HEK293 (cell line): Measurements from ENCODE around the gene FBXO34.

ENCODE experiments used
- CTCF ChIA-PET: fragments of 350-600 bp; formaldehyde crosslinking; extraction: SDS; loops from one replicate; lab custom pipeline; 2021; ENCODE audit warnings: antibody characterized with exemption; lab: Yijun Ruan, JAX
- POLR2A ChIA-PET: fragments of 300-600 bp; formaldehyde crosslinking; extraction: SDS; loops from one replicate; lab custom pipeline; 2020; ENCODE audit warnings: antibody characterized with exemption, inconsistent platforms; lab: Yijun Ruan, JAX
- H3K27ac ChIP-seq: fragments of 200-500 bp; sonication (Bioruptor generic); 2 replicates; pipeline ENCODE4 v1.5.1; 2014; ENCODE audit warnings: low read depth, low read length, control low read depth, inconsistent platforms; ENCODE audit errors: extremely low read depth
- H3K36me3 ChIP-seq, 2 experiments: fragments of 200-500 bp in 1 of 2; sonication (Bioruptor generic) in 1 of 2; 1 replicate in 1 of 2; 2 replicates in 1 of 2; pipeline ENCODE4 v1.5.1; 2014 to 2017; ENCODE audit warnings: inconsistent platforms in 2 of 2, low read length in 2 of 2; ENCODE audit not compliant: control insufficient read depth in 2 of 2, insufficient read depth in 1 of 2
- H3K4me1 ChIP-seq: fragments of 200-500 bp; sonication (Bioruptor generic); 2 replicates; pipeline ENCODE4 v1.5.1; 2014; ENCODE audit warnings: mild to moderate bottlenecking, low read length, inconsistent platforms; ENCODE audit not compliant: control insufficient read depth, insufficient read depth
- H3K4me3 ChIP-seq: 2 replicates; pipeline ENCODE4 v1.5.1; 2011; ENCODE audit warnings: low read depth, mild to moderate bottlenecking, control low read depth, low read length, moderate library complexity
- H3K9me3 ChIP-seq: fragments of 200-500 bp; sonication (Bioruptor generic); 2 replicates; pipeline ENCODE4 v1.5.1; 2014; ENCODE audit warnings: low read depth, low read length, inconsistent platforms; ENCODE audit not compliant: control insufficient read depth, insufficient read depth
- AEBP2 ChIP-seq: fragments of 450-650 bp; formaldehyde crosslinking; IDR thresholded peaks from 2 replicates; pipeline ENCODE4 v1.5.1; 2016; ENCODE audit warnings: missing biosample characterization, missing genetic modification characterization, borderline replicate concordance
- BCL6B ChIP-seq: fragments of 450-650 bp; formaldehyde crosslinking; IDR thresholded peaks from 2 replicates; pipeline ENCODE4 v1.5.1; 2017; ENCODE audit warnings: missing biosample characterization, missing genetic modification characterization
- IKZF3 ChIP-seq: fragments of 450-650 bp; IDR thresholded peaks from 2 replicates; pipeline ENCODE4 v1.5.0; 2018; ENCODE audit warnings: missing biosample characterization, mild to moderate bottlenecking, missing genetic modification characterization, moderate library complexity
- INSM2 ChIP-seq: fragments of 450-650 bp; formaldehyde crosslinking; IDR thresholded peaks from 2 replicates; pipeline ENCODE4 v1.5.1; 2016; ENCODE audit warnings: missing biosample characterization, missing genetic modification characterization
- KLF10 ChIP-seq: fragments of 450-650 bp; IDR thresholded peaks from 2 replicates; pipeline ENCODE4 v1.5.1; 2018; ENCODE audit warnings: missing biosample characterization, mild to moderate bottlenecking, missing genetic modification characterization
- PRDM6 ChIP-seq: fragments of 450-650 bp; formaldehyde crosslinking; IDR thresholded peaks from 2 replicates; pipeline ENCODE4 v1.5.1; 2017; ENCODE audit warnings: missing biosample characterization, missing genetic modification characterization
- SCRT2 ChIP-seq: fragments of 450-650 bp; formaldehyde crosslinking; IDR thresholded peaks from 2 replicates; pipeline ENCODE4 v1.5.1; 2016; ENCODE audit warnings: missing biosample characterization, missing genetic modification characterization
- SP3 ChIP-seq: fragments of 450-650 bp; formaldehyde crosslinking; IDR thresholded peaks from 2 replicates; pipeline ENCODE4 v1.5.1; 2016; ENCODE audit warnings: missing biosample characterization, missing genetic modification characterization
- TCF7L2 ChIP-seq: IDR thresholded peaks from 2 replicates; pipeline ENCODE4 v1.6.1; 2011; ENCODE audit warnings: low read depth, mild to moderate bottlenecking, inconsistent platforms, low read length, moderate library complexity, borderline replicate concordance
- ZBTB17 ChIP-seq: fragments of 450-650 bp; formaldehyde crosslinking; IDR thresholded peaks from 2 replicates; pipeline ENCODE4 v1.5.1; 2016; ENCODE audit warnings: missing biosample characterization, missing genetic modification characterization
- ZBTB44 ChIP-seq: fragments of 450-650 bp; IDR thresholded peaks from 2 replicates; pipeline ENCODE4 v1.5.1; 2018; ENCODE audit warnings: missing biosample characterization, mild to moderate bottlenecking, missing genetic modification characterization
- ZNF112 ChIP-seq: fragments of 450-650 bp; formaldehyde crosslinking; IDR thresholded peaks from 2 replicates; pipeline ENCODE4 v1.5.0; 2017; ENCODE audit warnings: missing biosample characterization, missing genetic modification characterization
- ZNF23 ChIP-seq: fragments of 450-650 bp; formaldehyde crosslinking; IDR thresholded peaks from 2 replicates; pipeline ENCODE4 v1.5.1; 2016; ENCODE audit warnings: missing biosample characterization, missing genetic modification characterization, borderline replicate concordance
- ZNF366 ChIP-seq: fragments of 450-650 bp; formaldehyde crosslinking; conservative IDR thresholded peaks from 2 replicates; pipeline ENCODE4 v1.5.1; 2016; ENCODE audit warnings: missing biosample characterization, missing genetic modification characterization
- ZNF560 ChIP-seq: fragments of 450-650 bp; formaldehyde crosslinking; IDR thresholded peaks from 2 replicates; pipeline ENCODE4 v1.5.1; 2017; ENCODE audit warnings: missing biosample characterization, missing genetic modification characterization, borderline replicate concordance
- ZNF629 ChIP-seq: fragments of 450-650 bp; formaldehyde crosslinking; IDR thresholded peaks from 2 replicates; pipeline ENCODE4 v1.5.1; 2017; ENCODE audit warnings: missing biosample characterization, missing genetic modification characterization
- ZNF692 ChIP-seq: fragments of 450-650 bp; formaldehyde crosslinking; IDR thresholded peaks from 2 replicates; pipeline ENCODE4 v1.5.1; 2016; ENCODE audit warnings: missing biosample characterization, missing genetic modification characterization
- ZNF843 ChIP-seq: fragments of 450-650 bp; formaldehyde crosslinking; IDR thresholded peaks from 2 replicates; pipeline ENCODE4 v1.5.1; 2016; ENCODE audit warnings: missing biosample characterization, missing genetic modification characterization
- ZSCAN18 ChIP-seq: fragments of 450-650 bp; formaldehyde crosslinking; IDR thresholded peaks from 2 replicates; pipeline ENCODE4 v1.5.1; 2016; ENCODE audit warnings: missing biosample characterization, missing genetic modification characterization

The FBXO34 gene

GRCh38 chr14:55272922-55273321 is 1.7 kb downstream of the FBXO34 start:
- Histone ChIP-seq H3K27ac (no peak overlapping the region), H3K4me1 (peaks cover 10% of the 10 kb centered on the region), H3K36me3 (no peaks in the 10 kb centered on the region), H3K9me3 (no peaks in the 10 kb centered on the region), H3K4me3 (no peak overlapping the region)
- ChIA-PET POLR2A (interaction anchor here (1.2 kb wide), 1 partner anchor 138 kb away, joined by 3 read pairs; no protein-coding TSS in a partner anchor), CTCF (interaction anchor here (0.9 to 1.4 kb wide), 3 partner anchors 12 to 81 kb away, joined by 3 to 4 read pairs (median 3); no protein-coding TSS in a partner anchor)
- no peak for TF ChIP-seq INSM2 (tag by site-specific recombination)
- no peak for TF ChIP-seq ZBTB17 (tag by site-specific recombination)
- no peak for TF ChIP-seq ZNF112
- TF ChIP-seq ZNF23 (tag by site-specific recombination), result no peak

- H3K4me3 ChIP-seq, result no peak overlapping the region
- ChIA-PET POLR2A (interaction anchor here (1.5 kb wide), 1 partner anchor 223 kb away, joined by 4 read pairs; the partner anchor contains the start of gene MAPK1IP1L), CTCF (interaction anchor here (0.6 to 1.4 kb wide), 3 partner anchors 17 to 80 kb away, joined by 3 to 5 read pairs (median 4); no protein-coding TSS in a partner anchor)
- H3K27ac ChIP-seq, result no peak overlapping the region
- TF ChIP-seq SCRT2, result no peak
- peaks cover 10% of the 10 kb centered on the region for H3K4me1 ChIP-seq
- no peaks in the 10 kb centered on the region for H3K9me3 ChIP-seq
- no peaks in the 10 kb centered on the region; a peak in 1 of 3 replicates for H3K36me3 ChIP-seq
Observed at GRCh38 chr14:55274146-55274545, 2.9 kb downstream of the FBXO34 start.

GRCh38 chr14:55274751-55275150 is 3.5 kb downstream of the FBXO34 start:
- Histone ChIP-seq H3K36me3 (peaks cover 0 to 3% of the 10 kb centered on the region in 2 experiments; a peak in 2 of 3 replicates), H3K4me1 (peaks cover 10% of the 10 kb centered on the region), H3K9me3 (no peaks in the 10 kb centered on the region), H3K4me3 (no peak overlapping the region), H3K27ac (no peak overlapping the region)
- POLR2A ChIA-PET, result interaction anchor here (1.5 kb wide), 1 partner anchor 223 kb away, joined by 4 read pairs; the partner anchor contains the start of gene MAPK1IP1L
- CTCF ChIA-PET, result interaction anchor here (0.6 to 1.4 kb wide), 3 partner anchors 29 to 142 kb away, joined by 3 to 5 read pairs (median 4); no protein-coding TSS in a partner anchor
- TF ChIP-seq ZNF692 (tag by site-specific recombination) (0 out of 2 replicates have a peak, but pooled peaks have one; percentile 27), ZNF629 (tag by site-specific recombination) (peak; percentile 71), ZSCAN18 (no peak), BCL6B (peak; percentile 33; the same call in 1 of the 2 replicates), ZNF366 (tag by site-specific recombination) (peak; percentile 74), PRDM6 (peak; percentile 86), IKZF3 (tag by site-specific recombination) (0 out of 2 replicates have a peak, but pooled peaks have one; percentile 23), ZBTB44 (peak; percentile 37; the same call in 1 of the 2 replicates), KLF10 (tag by site-specific recombination) (no peak; the same call in 1 of the 2 replicates), ZNF843 (tag by site-specific recombination) (peak; percentile 63), AEBP2 (tag by site-specific recombination) (no peak), TCF7L2 (peak; percentile 46; the same call in 1 of the 2 replicates), ZNF560 (tag by site-specific recombination) (no peak), SP3 (tag by site-specific recombination) (peak; percentile 8; the same call in 1 of the 2 replicates)
